Spleen (tissue), 7 donors: ENCODE measurements around the gene PDE4B.
A peak's percentile ranks its signal among the peaks of the same experiment; 100 is the strongest.

Experiments
- CTCF ChIP-seq, 11 experiments: fragments of 200-600 bp in 7 of 11; fragments of 450-650 bp in 4 of 11; sonication (generic) in 4 of 11; IDR thresholded peaks in 8 of 11; conservative IDR thresholded peaks in 3 of 11; 1 replicate in 7 of 11; 2 replicates in 4 of 11; pipeline versions ENCODE4 v1.4.0 to v1.8.0; 2016 to 2021; ENCODE audit warnings: antibody characterized with exemption in 11 of 11, inconsistent platforms in 4 of 11, mild to moderate bottlenecking in 1 of 11
- POLR2A ChIP-seq, 3 donors: fragments of 450-650 bp; IDR thresholded peaks; one replicate each; pipeline ENCODE4 v1.5.1; 2017; ENCODE audit warnings: antibody characterized with exemption in 3 of 3, mild to moderate bottlenecking in 1 of 3
- POLR2AphosphoS5 ChIP-seq, 3 donors: sonication (generic); formaldehyde crosslinking; IDR thresholded peaks; one replicate each; pipeline ENCODE4 v1.5.1; 2017; ENCODE audit warnings: antibody characterized with exemption in 3 of 3
- donor health status: DM: no; HTN: no; CAD: no; lungs with moderate emphysema.
- donor health status: DM: no; HTN: no; CAD: no.
- donor health status: DM: no; HTN: no; CAD: no.

- TF ChIP-seq POLR2AphosphoS5 (IDR thresholded peaks at IDR 0.05) = peak in 1 of 3 donors; percentile 26
- TF ChIP-seq CTCF (IDR thresholded peaks at IDR 0.05 in 8 of 11, conservative IDR thresholded peaks at IDR 0.05 in 3 of 11) = no peak
- no peak for TF ChIP-seq POLR2A (IDR thresholded peaks at IDR 0.05)
Observed at GRCh38 chr1:66275601-66276023, 482.9 kb downstream of the PDE4B start.
